IMR-90 (cell line): Measurements from ENCODE around the gene WDR47. TPM values are rescaled to one million over a fixed set of nuclear protein-coding genes. Genes with fewer than 3 reads are reported as not detected.
"Not testable (repeated sequence)": the region's sequence is repeated elsewhere in the genome, so short reads cannot be mapped to it uniquely, and the experiment has no call there.

ENCODE experiments used
- ATAC-seq: fragments of 200-7000 bp; cut with Tn5 transposase; 2 replicates; pipeline ENCODE4 v1.9.1; 2020; ENCODE audit warnings: low read depth, mild to moderate bottlenecking, moderate library complexity
- BruUV-seq: library from RNA; stranded (reverse); fragments of 400-500 nt; replicated peaks from 2 replicates; lab custom pipeline; 2021; lab: Mats Ljungman, UMichigan
- CTCF ChIA-PET: fragments of 300-600 bp; formaldehyde crosslinking; extraction: SDS; loops from one replicate; lab custom pipeline; 2021; ENCODE audit warnings: antibody characterized with exemption; lab: Yijun Ruan, JAX
- POLR2A ChIA-PET: fragments of 300-600 bp; sonication (Branson Sonifier 250); formaldehyde crosslinking; loops from one replicate; lab custom pipeline; 2022; ENCODE audit warnings: antibody characterized with exemption; ENCODE audit not compliant: unreplicated experiment; lab: Charles Lee
- DNase-seq: peaks from one replicate; pipeline ENCODE4 v3.0.0; 2013
- H2AFZ ChIP-seq: replicated peaks from 2 replicates; pipeline ENCODE3; 2013; ENCODE audit warnings: low read length, mild to moderate bottlenecking; ENCODE audit not compliant: poor library complexity
- H2AK5ac ChIP-seq: 2 replicates; pipeline ENCODE4 v1.6.1; 2013; ENCODE audit warnings: low read depth, low read length, inconsistent platforms
- H2AK9ac ChIP-seq: replicated peaks from 2 replicates; pipeline ENCODE3; 2013; ENCODE audit warnings: mild to moderate bottlenecking, low read depth, low read length, moderate library complexity; ENCODE audit not compliant: poor library complexity
- H2BK120ac ChIP-seq: 2 replicates; pipeline ENCODE4 v1.6.1; 2013; ENCODE audit warnings: low read depth, low read length, inconsistent platforms
- H2BK15ac ChIP-seq: 3 replicates; pipeline ENCODE4 v1.6.1; 2013; ENCODE audit warnings: low read depth, low read length, inconsistent platforms
- H2BK20ac ChIP-seq: 2 replicates; pipeline ENCODE4 v1.6.1; 2013; ENCODE audit warnings: low read depth, mild to moderate bottlenecking, inconsistent platforms, low read length, moderate library complexity
- H2BK5ac ChIP-seq: 2 replicates; pipeline ENCODE4 v1.6.1; 2013; ENCODE audit warnings: mild to moderate bottlenecking, low read depth, low read length, inconsistent platforms; ENCODE audit not compliant: poor library complexity, severe bottlenecking
- H3K14ac ChIP-seq: replicated peaks from 2 replicates; pipeline ENCODE4 v1.6.1; 2013; ENCODE audit warnings: low read depth, low read length, inconsistent platforms
- H3K18ac ChIP-seq: 2 replicates; pipeline ENCODE4 v1.6.1; 2013; ENCODE audit warnings: low read depth, low read length, control low read depth
- H3K23ac ChIP-seq: 2 replicates; pipeline ENCODE4 v1.6.1; 2013; ENCODE audit warnings: low read depth, low read length, inconsistent platforms
- H3K27ac ChIP-seq: 2 replicates; pipeline ENCODE4 v1.5.1; 2013; ENCODE audit warnings: mild to moderate bottlenecking, control low read depth, low read length; ENCODE audit not compliant: insufficient read depth
- H3K27me3 ChIP-seq: 2 replicates; pipeline ENCODE4 v1.6.1; 2013; ENCODE audit warnings: low read length; ENCODE audit not compliant: control insufficient read depth, insufficient read depth
- H3K36me3 ChIP-seq: 2 replicates; pipeline ENCODE4 v1.6.1; 2013; ENCODE audit warnings: low read length, mixed read lengths; ENCODE audit not compliant: control insufficient read depth, insufficient read depth
- H3K4ac ChIP-seq: 2 replicates; pipeline ENCODE4 v1.6.1; 2013; ENCODE audit warnings: low read depth, low read length, inconsistent platforms
- H3K4me1 ChIP-seq: 2 replicates; pipeline ENCODE4 v1.6.1; 2013; ENCODE audit warnings: low read length, mixed read lengths; ENCODE audit not compliant: control insufficient read depth, insufficient read depth
- H3K4me2 ChIP-seq: 2 replicates; pipeline ENCODE4 v1.6.1; 2013; ENCODE audit warnings: low read depth, mild to moderate bottlenecking, control low read depth, low read length, moderate library complexity
- H3K4me3 ChIP-seq: 2 replicates; pipeline ENCODE4 v1.5.1; 2013; ENCODE audit warnings: low read depth, mild to moderate bottlenecking, control low read depth, low read length, moderate library complexity; ENCODE audit not compliant: insufficient read depth
- H3K56ac ChIP-seq: 2 replicates; pipeline ENCODE4 v1.6.1; 2013; ENCODE audit warnings: low read length, inconsistent platforms; ENCODE audit not compliant: insufficient read depth; ENCODE audit errors: extremely low read depth
- H3K79me1 ChIP-seq, 2 experiments: 2 replicates each; pipeline ENCODE4 v1.6.1; 2013; ENCODE audit warnings: low read length in 2 of 2, inconsistent platforms in 1 of 2, low read depth in 1 of 2
- H3K9ac ChIP-seq: 2 replicates; pipeline ENCODE4 v1.6.1; 2013; ENCODE audit warnings: low read depth, low read length, control low read depth
- H3K9me1 ChIP-seq: 2 replicates; pipeline ENCODE4 v1.6.1; 2013; ENCODE audit warnings: low read length, inconsistent platforms; ENCODE audit not compliant: insufficient read depth
- H3K9me3 ChIP-seq: 2 replicates; pipeline ENCODE4 v1.6.1; 2013; ENCODE audit warnings: low read length; ENCODE audit not compliant: control insufficient read depth, insufficient read depth
- H4K20me1 ChIP-seq: 2 replicates; pipeline ENCODE4 v1.6.1; 2013; ENCODE audit warnings: low read length, inconsistent platforms; ENCODE audit not compliant: insufficient read depth
- H4K5ac ChIP-seq: 2 replicates; pipeline ENCODE4 v1.6.1; 2013; ENCODE audit warnings: mild to moderate bottlenecking, low read depth, low read length, control low read depth
- H4K8ac ChIP-seq, 2 experiments: 2 replicates each; pipeline ENCODE4 v1.6.1; 2013; ENCODE audit warnings: low read depth in 2 of 2, low read length in 2 of 2, control low read depth in 1 of 2, inconsistent platforms in 1 of 2
- H4K91ac ChIP-seq: 2 replicates; pipeline ENCODE4 v1.6.1; 2013; ENCODE audit warnings: low read depth, low read length, inconsistent platforms; ENCODE audit not compliant: insufficient read depth
- WGBS, 2 experiments: methylation state at CpG; one replicate each; pipeline versions ENCODE4 v1.1.5 to v1.1.7; 2013; ENCODE audit warnings: missing lambda C conversion rate in 2 of 2; ENCODE audit not compliant: insufficient read length in 1 of 2; ENCODE audit errors: extremely low coverage in 2 of 2; 5-methylcytosine and 5-hydroxymethylcytosine counted together
- dilution Hi-C: fragments of 300-500 bp; cut with HindIII; formaldehyde crosslinking; loops from one replicate; pipeline ENCODE4 v1.14.3; 2018; ENCODE audit warnings: low sequenced_read_pairs; ENCODE audit not compliant: unreplicated experiment
- in situ Hi-C: fragments of 300-500 bp; cut with MboI; formaldehyde crosslinking; loops from 3 replicates; pipeline ENCODE4 v1.14.3; 2019; ENCODE audit warnings: low sequenced_read_pairs, inconsistent platforms, mixed read lengths
- intact Hi-C: fragments of 100-400 bp; cut with micrococcal nuclease; formaldehyde crosslinking; loops from 2 replicates; pipeline ENCODE4 v1.10.0; 2022
- polyA plus RNA-seq, 3 experiments: library from polyadenylated mRNA; depleted of rRNA; stranded (reverse); fragments of >200 nt; gene quantifications; 2 replicates each; pipeline ENCODE4 v1.2.3, GENCODE V29; 2012; ENCODE audit warnings: low replicate concordance in 1 of 3
- total RNA-seq: library from RNA; depleted of rRNA; stranded (reverse); fragments of >200 nt; gene quantifications from 2 replicates; pipeline ENCODE4 v1.2.3, GENCODE V29; 2012

WDR47 gene
- total and polyA plus RNA-seq, 2 of the 4 experiments (the other 2 are of a cell fraction): 8.2 to 17.4 TPM

DNA sequence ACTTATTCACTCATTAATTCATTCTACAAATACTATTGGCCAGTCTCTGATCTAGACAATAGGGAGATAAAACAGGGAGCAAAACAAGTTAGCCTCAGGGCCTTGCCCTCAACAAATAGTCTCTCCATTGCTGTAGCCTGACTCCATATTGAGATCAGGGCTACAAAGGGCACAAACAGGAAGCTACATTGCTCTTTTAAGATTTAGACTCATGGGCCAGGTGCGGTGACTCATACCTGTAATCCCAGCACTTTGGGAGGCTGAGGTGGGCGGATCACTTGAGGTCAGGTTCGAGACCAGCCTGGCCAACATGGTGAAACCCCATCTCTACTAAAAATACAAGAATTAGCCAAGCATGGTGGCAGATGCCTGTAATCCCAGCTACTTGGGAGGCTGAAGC lies 45.3 kb downstream of the WDR47 start:
- CTCF ChIA-PET, H2AFZ ChIP-seq, H2BK15ac ChIP-seq, H2BK20ac ChIP-seq, ATAC-seq, H3K79me1 ChIP-seq, H3K4me2 ChIP-seq, H3K4me3 ChIP-seq, dilution Hi-C loops, DNase-seq, H3K4ac ChIP-seq, H2AK9ac ChIP-seq, H3K9me1 ChIP-seq, H4K5ac ChIP-seq, H4K20me1 ChIP-seq, H2AK5ac ChIP-seq, H3K27me3 ChIP-seq, H3K18ac ChIP-seq, H2BK5ac ChIP-seq, H3K27ac ChIP-seq, H4K8ac ChIP-seq, intact Hi-C loops, H3K4me1 ChIP-seq, H2BK120ac ChIP-seq, POLR2A ChIA-PET, H3K23ac ChIP-seq, H3K9ac ChIP-seq, in situ Hi-C loops, H3K9me3 ChIP-seq, BruUV-seq, H4K91ac ChIP-seq, H3K14ac ChIP-seq, H3K56ac ChIP-seq: not testable (repeated sequence)
- peaks cover 33% of the 10 kb centered on the region for H3K36me3 ChIP-seq
- no CpG with 5 or more reads among the region's 3 CpGs for WGBS, 2 experiments
